DND-41 (cell line): ENCODE data around the gene COL6A5.

Source experiments
- ATAC-seq: fragments of 200-7000 bp; cut with Tn5 transposase; 3 replicates; pipeline ENCODE4 v1.9.1; 2021; ENCODE audit warnings: low read depth; ENCODE audit not compliant: insufficient read depth
- DNase-seq: peaks from one replicate; pipeline ENCODE4 v3.0.0-alpha.2; 2020
- H2AFZ ChIP-seq: 2 replicates; pipeline ENCODE4 v1.6.0; 2012; ENCODE audit warnings: low read depth, low read length
- H3K27ac ChIP-seq: 2 replicates; pipeline ENCODE4 v1.5.1; 2012; ENCODE audit warnings: low read length, inconsistent platforms
- H3K27me3 ChIP-seq: fragments of 200-600 bp; sonication (generic); 2 replicates; pipeline ENCODE4 v1.6.0; 2012; ENCODE audit warnings: low read length, mild to moderate bottlenecking, inconsistent platforms; ENCODE audit not compliant: insufficient read depth, poor library complexity
- H3K36me3 ChIP-seq: 2 replicates; pipeline ENCODE4 v1.5.1; 2012; ENCODE audit warnings: low read length, inconsistent platforms; ENCODE audit not compliant: insufficient read depth
- H3K4me1 ChIP-seq: 2 replicates; pipeline ENCODE4 v1.5.1; 2012; ENCODE audit warnings: mild to moderate bottlenecking, low read length; ENCODE audit not compliant: insufficient read depth
- H3K4me2 ChIP-seq: 2 replicates; pipeline ENCODE4 v1.6.0; 2012; ENCODE audit warnings: mild to moderate bottlenecking, moderate library complexity, low read length, inconsistent platforms; ENCODE audit not compliant: insufficient read depth
- H3K4me3 ChIP-seq, 2 experiments: fragments of 200-600 bp in 1 of 2; shearing (Covaris generic) in 1 of 2; 2 replicates each; pipeline ENCODE4 v1.5.1; 2012 to 2016; ENCODE audit warnings: inconsistent platforms in 2 of 2, low read length in 2 of 2, mild to moderate bottlenecking in 2 of 2, low read depth in 1 of 2, moderate library complexity in 1 of 2
- H3K79me2 ChIP-seq: 2 replicates; pipeline ENCODE4 v1.6.0; 2012; ENCODE audit warnings: low read length, inconsistent platforms; ENCODE audit not compliant: insufficient read depth
- H3K9ac ChIP-seq: 2 replicates; pipeline ENCODE4 v1.6.0; 2012; ENCODE audit warnings: low read depth, mild to moderate bottlenecking, inconsistent platforms, low read length, moderate library complexity
- H3K9me3 ChIP-seq: 2 replicates; pipeline ENCODE4 v1.5.1; 2012; ENCODE audit warnings: low read length, moderate library complexity, mild to moderate bottlenecking, inconsistent platforms; ENCODE audit not compliant: insufficient read depth, severe bottlenecking
- H4K20me1 ChIP-seq: 2 replicates; pipeline ENCODE4 v1.6.0; 2012; ENCODE audit warnings: low read length; ENCODE audit not compliant: insufficient read depth
- EZH2 ChIP-seq: IDR thresholded peaks from 3 replicates; pipeline ENCODE4 v1.6.1; 2012; ENCODE audit warnings: borderline replicate concordance, low read depth, mild to moderate bottlenecking, moderate library complexity, low read length, inconsistent platforms; ENCODE audit not compliant: severe bottlenecking
- TF ChIP-seq, protein P1 (sequence below): IDR thresholded peaks from 2 replicates; pipeline ENCODE4 v1.5.1; 2012; ENCODE audit warnings: borderline replicate concordance, low read length, moderate library complexity, mild to moderate bottlenecking; ENCODE audit not compliant: poor library complexity, severe bottlenecking; ENCODE audit errors: extremely low read depth

Gene COL6A5

DNA sequence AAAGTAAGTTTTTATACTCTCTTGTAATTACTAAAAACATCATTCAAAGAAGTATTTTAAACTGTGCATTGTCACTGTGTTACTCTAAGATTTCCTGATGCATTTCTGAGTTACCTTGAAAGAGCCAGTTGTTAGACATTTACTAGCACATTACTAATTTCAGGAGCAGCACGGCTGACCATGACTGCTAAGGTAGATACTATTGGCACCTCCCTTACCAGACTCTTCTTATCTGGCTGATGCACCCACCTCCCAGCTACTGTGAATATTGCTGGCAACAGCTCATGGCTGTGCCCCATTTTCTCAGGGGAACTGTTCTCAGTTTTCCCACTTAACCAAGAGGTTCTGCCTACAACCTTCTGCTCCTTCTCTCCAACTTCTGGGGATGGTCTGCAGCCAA lies 29.4 kb downstream of the COL6A5 start:
- no peak overlapping the region for H3K9ac ChIP-seq
- ATAC-seq, result no peak

DNA sequence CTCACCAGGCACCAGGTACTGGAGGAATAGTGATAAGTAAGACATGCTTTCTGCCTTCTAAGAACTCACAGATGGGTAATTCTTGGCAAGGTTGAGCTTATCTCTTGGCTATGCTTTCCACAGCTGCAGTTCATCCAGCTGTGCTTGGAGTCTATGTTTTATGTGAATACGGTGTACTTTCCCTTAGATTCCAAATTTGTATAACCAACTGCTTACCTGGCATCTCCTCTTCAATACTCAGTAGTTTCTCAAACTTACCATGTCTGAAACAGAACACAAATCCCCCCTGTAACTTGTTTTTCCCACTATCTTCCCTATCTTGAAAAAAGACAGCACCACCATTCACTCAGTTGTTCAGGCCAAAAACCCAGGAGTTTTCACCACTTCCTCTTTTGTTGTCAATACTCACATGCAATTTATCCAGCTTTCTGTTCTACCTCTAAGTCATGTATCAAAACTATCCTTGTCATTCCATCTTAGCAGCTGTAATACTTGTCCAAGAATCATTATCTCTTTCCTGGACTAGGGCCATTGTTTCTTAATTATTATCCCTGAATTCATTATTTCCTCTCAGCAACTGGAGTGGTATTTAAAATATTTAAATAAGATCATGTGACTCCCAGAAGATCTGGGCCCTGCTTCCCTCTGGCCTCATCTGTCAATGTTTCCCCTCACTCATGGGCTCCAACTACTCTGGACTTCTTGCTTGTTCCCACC lies 32.6 kb downstream of the COL6A5 start:
- Histone ChIP-seq H3K36me3 (no peaks in the 10 kb centered on the region), H3K9me3 (no peaks in the 10 kb centered on the region), H3K4me2 (no peak overlapping the region), H2AFZ (no peak overlapping the region), H3K79me2 (no peaks in the 10 kb centered on the region), H3K4me3 (no peak overlapping the region), H4K20me1 (no peaks in the 10 kb centered on the region), H3K4me1 (no peaks in the 10 kb centered on the region), H3K27ac (no peak overlapping the region), H3K27me3 (no peaks in the 10 kb centered on the region), H3K9ac (no peak overlapping the region)
- DNase-seq (no peak), ATAC-seq (no peak)
- TF ChIP-seq, protein P1, sequence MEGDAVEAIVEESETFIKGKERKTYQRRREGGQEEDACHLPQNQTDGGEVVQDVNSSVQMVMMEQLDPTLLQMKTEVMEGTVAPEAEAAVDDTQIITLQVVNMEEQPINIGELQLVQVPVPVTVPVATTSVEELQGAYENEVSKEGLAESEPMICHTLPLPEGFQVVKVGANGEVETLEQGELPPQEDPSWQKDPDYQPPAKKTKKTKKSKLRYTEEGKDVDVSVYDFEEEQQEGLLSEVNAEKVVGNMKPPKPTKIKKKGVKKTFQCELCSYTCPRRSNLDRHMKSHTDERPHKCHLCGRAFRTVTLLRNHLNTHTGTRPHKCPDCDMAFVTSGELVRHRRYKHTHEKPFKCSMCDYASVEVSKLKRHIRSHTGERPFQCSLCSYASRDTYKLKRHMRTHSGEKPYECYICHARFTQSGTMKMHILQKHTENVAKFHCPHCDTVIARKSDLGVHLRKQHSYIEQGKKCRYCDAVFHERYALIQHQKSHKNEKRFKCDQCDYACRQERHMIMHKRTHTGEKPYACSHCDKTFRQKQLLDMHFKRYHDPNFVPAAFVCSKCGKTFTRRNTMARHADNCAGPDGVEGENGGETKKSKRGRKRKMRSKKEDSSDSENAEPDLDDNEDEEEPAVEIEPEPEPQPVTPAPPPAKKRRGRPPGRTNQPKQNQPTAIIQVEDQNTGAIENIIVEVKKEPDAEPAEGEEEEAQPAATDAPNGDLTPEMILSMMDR, result no peak
- TF ChIP-seq EZH2, result no peak

More for the DNA sequence above, 29.4 kb downstream of the COL6A5 start:
- H3K9me3 ChIP-seq, result no peaks in the 10 kb centered on the region
- no peak overlapping the region for H2AFZ ChIP-seq
- no peak overlapping the region for H3K4me3 ChIP-seq
- no peak for TF ChIP-seq EZH2
- TF ChIP-seq, protein P1, result no peak
- H3K4me1 ChIP-seq, result no peaks in the 10 kb centered on the region
- no peaks in the 10 kb centered on the region for H3K27me3 ChIP-seq
- no peak overlapping the region for H3K4me2 ChIP-seq
- no peaks in the 10 kb centered on the region for H4K20me1 ChIP-seq
- DNase-seq, result no peak
- H3K79me2 ChIP-seq, result no peaks in the 10 kb centered on the region
- H3K36me3 ChIP-seq, result no peaks in the 10 kb centered on the region
- H3K27ac ChIP-seq, result no peak overlapping the region

DNA sequence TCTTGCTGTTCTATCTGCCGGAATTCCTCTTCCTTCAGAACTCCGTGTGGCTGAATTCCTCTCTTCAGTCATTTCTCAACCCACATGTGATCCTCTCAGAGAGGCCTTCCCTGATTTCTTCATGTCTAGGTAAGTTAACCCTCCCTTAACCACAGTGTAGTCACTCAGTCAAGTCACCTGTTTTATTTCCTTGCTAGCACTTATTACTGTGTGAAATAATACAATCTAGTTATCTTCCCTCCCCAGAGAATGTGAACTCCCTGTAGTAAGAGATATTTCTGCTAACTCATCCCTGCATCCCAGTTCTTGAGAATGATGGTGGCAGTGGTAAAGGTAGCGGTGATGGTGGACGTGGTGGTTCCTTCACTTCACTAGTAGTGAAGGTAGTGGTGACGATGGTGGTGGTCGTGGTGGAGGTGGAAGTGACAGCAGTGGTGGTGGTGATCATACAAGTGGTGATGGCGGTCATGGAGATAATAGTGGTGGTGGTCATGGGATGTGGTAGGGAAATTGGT lies 33.3 kb downstream of the COL6A5 start:
- ATAC-seq (no peak), DNase-seq (no peak)
- no peak overlapping the region for H3K4me2 ChIP-seq
- H3K9ac ChIP-seq, result no peak overlapping the region
- no peaks in the 10 kb centered on the region for H4K20me1 ChIP-seq
- H3K4me1 ChIP-seq, result no peaks in the 10 kb centered on the region
- H3K36me3 ChIP-seq, result no peaks in the 10 kb centered on the region
- TF ChIP-seq, protein P1, result no peak
- TF ChIP-seq EZH2, result no peak
- H3K4me3 ChIP-seq, result no peak overlapping the region
- H3K9me3 ChIP-seq, result no peaks in the 10 kb centered on the region
- H3K27ac ChIP-seq, result no peak overlapping the region
- no peaks in the 10 kb centered on the region for H3K79me2 ChIP-seq
- H2AFZ ChIP-seq, result no peak overlapping the region
- peaks cover 3% of the 10 kb centered on the region for H3K27me3 ChIP-seq
